ENCODE measurements around the gene UBLCP1. TPM values are rescaled to one million over a fixed set of nuclear protein-coding genes. Genes with fewer than 3 reads are reported as not detected.

Gene UBLCP1
- total RNA-seq, 1 donor: 36.9 TPM

DNA sequence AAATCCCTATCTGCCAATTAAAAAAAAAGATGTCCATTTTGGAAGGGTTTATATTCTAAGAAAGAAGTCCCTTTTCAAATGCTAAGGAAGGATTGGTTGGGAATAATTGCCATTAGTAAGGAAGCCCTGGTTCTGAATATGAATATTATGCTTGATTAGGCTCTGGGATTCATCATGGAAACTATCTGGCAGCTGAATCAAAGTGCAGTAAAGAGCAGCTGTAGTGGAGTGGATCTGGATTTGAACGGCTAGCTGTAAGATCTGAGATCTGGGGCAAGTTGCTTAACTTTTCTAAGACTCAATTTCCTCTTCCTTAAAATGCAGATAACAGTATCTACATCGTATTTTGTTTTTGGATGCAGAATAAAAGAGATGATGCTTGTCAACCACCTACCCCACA lies 56.7 kb downstream of the UBLCP1 start:
- TF ChIP-seq CTCF (IDR thresholded peaks at IDR 0.05; ENCODE audit: extremely low read depth, low read depth, low read length): no peak
- H3K27ac ChIP-seq (ENCODE audit: low read depth, low read length): no peak overlapping the region
- no peak overlapping the region for H2AFZ ChIP-seq (ENCODE audit: low read length)
- H3K27me3 ChIP-seq (ENCODE audit: insufficient read depth, low read length): peaks cover 6% of the 10 kb centered on the region
- H3K79me2 ChIP-seq (ENCODE audit: insufficient read depth, low read length): no peaks in the 10 kb centered on the region
- no peaks in the 10 kb centered on the region for H3K4me1 ChIP-seq (ENCODE audit: insufficient read depth, low read length)
- H3K4me2 ChIP-seq (ENCODE audit: insufficient read depth, low read length): no peak overlapping the region
- DNase-seq (ENCODE audit: insufficient read length, low spot score, missing footprints): no peak
- no peaks in the 10 kb centered on the region for H4K20me1 ChIP-seq (ENCODE audit: insufficient read depth, low read length)
- H3K9me3 ChIP-seq (ENCODE audit: low read depth, low read length): no peaks in the 10 kb centered on the region
- no peaks in the 10 kb centered on the region for H3K36me3 ChIP-seq (ENCODE audit: insufficient read depth, low read length)
- H3K4me3 ChIP-seq (ENCODE audit: insufficient read depth, low read length): no peak overlapping the region

DNA sequence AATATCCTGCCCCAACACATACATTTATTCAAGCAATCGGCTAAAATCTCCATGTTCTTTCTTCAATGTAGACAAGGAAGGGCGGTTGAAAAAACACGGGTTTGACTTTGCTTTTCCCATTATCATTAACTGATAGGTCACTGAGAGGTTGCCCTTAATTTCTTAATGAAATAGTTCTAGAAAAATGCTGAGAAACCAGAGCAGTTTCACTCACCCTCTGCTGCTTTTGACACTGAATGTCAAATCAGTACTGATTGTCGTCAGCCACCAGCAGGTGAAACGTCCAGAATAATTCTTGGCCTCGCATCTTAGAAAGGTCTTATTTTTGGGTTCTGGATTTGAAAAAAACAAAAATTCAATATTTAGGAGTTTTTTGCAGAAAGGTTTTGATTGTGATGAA lies 59.1 kb downstream of the UBLCP1 start:
- H3K4me3 ChIP-seq (ENCODE audit: insufficient read depth, low read length): no peak overlapping the region
- no peak overlapping the region for H2AFZ ChIP-seq (ENCODE audit: low read length)
- H4K20me1 ChIP-seq (ENCODE audit: insufficient read depth, low read length): no peaks in the 10 kb centered on the region
- DNase-seq (ENCODE audit: insufficient read length, low spot score, missing footprints): no peak
- no peaks in the 10 kb centered on the region for H3K9me3 ChIP-seq (ENCODE audit: low read depth, low read length)
- H3K36me3 ChIP-seq (ENCODE audit: insufficient read depth, low read length): no peaks in the 10 kb centered on the region
- peaks cover 6% of the 10 kb centered on the region for H3K27me3 ChIP-seq (ENCODE audit: insufficient read depth, low read length)
- H3K79me2 ChIP-seq (ENCODE audit: insufficient read depth, low read length): no peaks in the 10 kb centered on the region
- H3K27ac ChIP-seq (ENCODE audit: low read depth, low read length): no peak overlapping the region
- H3K4me2 ChIP-seq (ENCODE audit: insufficient read depth, low read length): no peak overlapping the region
- TF ChIP-seq CTCF (IDR thresholded peaks at IDR 0.05; ENCODE audit: extremely low read depth, low read depth, low read length): no peak
- no peaks in the 10 kb centered on the region for H3K4me1 ChIP-seq (ENCODE audit: insufficient read depth, low read length)

DNA sequence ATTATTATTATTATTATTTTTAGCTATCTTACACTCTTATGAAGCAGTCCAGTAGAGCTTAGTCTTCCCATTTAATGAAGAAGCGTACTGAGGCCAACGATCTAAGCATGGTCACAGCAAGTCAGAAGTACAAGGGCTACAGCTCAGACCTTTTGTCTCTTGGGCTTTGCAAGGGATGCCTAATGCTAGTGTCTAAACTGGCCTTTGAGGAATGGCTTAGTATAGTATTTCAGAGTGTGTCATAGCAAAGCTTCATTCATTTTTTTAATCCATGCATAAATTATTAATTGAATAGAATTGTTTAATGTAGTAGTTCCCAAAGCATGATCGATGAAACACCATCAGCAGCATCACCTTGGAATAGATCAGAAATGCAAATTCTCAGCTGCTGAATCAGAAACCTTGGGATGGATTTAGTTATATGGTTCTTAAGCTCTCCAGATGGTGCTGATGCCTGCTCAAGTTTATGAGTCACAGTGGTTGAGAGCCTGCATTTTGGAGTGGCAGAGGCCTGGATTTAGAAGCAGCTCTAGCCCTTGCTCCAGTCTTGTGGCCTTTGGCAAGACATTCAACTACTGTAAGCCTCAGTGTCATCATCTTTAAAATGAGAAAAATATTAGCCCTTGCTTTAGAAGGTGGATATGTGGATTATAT lies 61.1 kb downstream of the UBLCP1 start:
- Histone ChIP-seq H3K27ac (ENCODE audit: low read depth, low read length) (no peak overlapping the region), H3K9me3 (ENCODE audit: low read depth, low read length) (no peaks in the 10 kb centered on the region), H4K20me1 (ENCODE audit: insufficient read depth, low read length) (no peaks in the 10 kb centered on the region), H3K36me3 (ENCODE audit: insufficient read depth, low read length) (no peaks in the 10 kb centered on the region), H3K4me3 (ENCODE audit: insufficient read depth, low read length) (no peak overlapping the region), H3K27me3 (ENCODE audit: insufficient read depth, low read length) (peaks cover 3% of the 10 kb centered on the region), H2AFZ (ENCODE audit: low read length) (no peak overlapping the region), H3K79me2 (ENCODE audit: insufficient read depth, low read length) (no peaks in the 10 kb centered on the region), H3K4me1 (ENCODE audit: insufficient read depth, low read length) (no peaks in the 10 kb centered on the region), H3K4me2 (ENCODE audit: insufficient read depth, low read length) (no peak overlapping the region)
- TF ChIP-seq CTCF (IDR thresholded peaks at IDR 0.05; ENCODE audit: extremely low read depth, low read depth, low read length): no peak
- DNase-seq (ENCODE audit: insufficient read length, low spot score, missing footprints): peak; percentile 75

- Histone ChIP-seq H2AFZ (ENCODE audit: low read length) (no peak overlapping the region), H4K20me1 (ENCODE audit: insufficient read depth, low read length) (no peaks in the 10 kb centered on the region), H3K9me3 (ENCODE audit: low read depth, low read length) (no peaks in the 10 kb centered on the region), H3K79me2 (ENCODE audit: insufficient read depth, low read length) (no peaks in the 10 kb centered on the region), H3K4me2 (ENCODE audit: insufficient read depth, low read length) (no peak overlapping the region), H3K27ac (ENCODE audit: low read depth, low read length) (no peak overlapping the region), H3K27me3 (ENCODE audit: insufficient read depth, low read length) (no peaks in the 10 kb centered on the region), H3K4me1 (ENCODE audit: insufficient read depth, low read length) (no peaks in the 10 kb centered on the region), H3K36me3 (ENCODE audit: insufficient read depth, low read length) (no peaks in the 10 kb centered on the region), H3K4me3 (ENCODE audit: insufficient read depth, low read length) (no peak overlapping the region)
- DNase-seq (ENCODE audit: insufficient read length, low spot score, missing footprints): no peak
- no peak for TF ChIP-seq CTCF (IDR thresholded peaks at IDR 0.05; ENCODE audit: extremely low read depth, low read depth, low read length)
Observed at GRCh38 chr5:159324986-159325385, 61.9 kb downstream of the UBLCP1 start.
